GM18873 (cell line): ENCODE measurements around the gene DEAF1.

ENCODE experiments used
- ATAC-seq: cut with Tn5 transposase; IDR thresholded peaks from one replicate; pipeline ENCODE4 v1.9.1; 2021; ENCODE audit warnings: mild to moderate bottlenecking, moderate library complexity, moderate number of reproducible peaks; ENCODE audit not compliant: unreplicated experiment, low FRiP score

DEAF1 gene

DNA sequence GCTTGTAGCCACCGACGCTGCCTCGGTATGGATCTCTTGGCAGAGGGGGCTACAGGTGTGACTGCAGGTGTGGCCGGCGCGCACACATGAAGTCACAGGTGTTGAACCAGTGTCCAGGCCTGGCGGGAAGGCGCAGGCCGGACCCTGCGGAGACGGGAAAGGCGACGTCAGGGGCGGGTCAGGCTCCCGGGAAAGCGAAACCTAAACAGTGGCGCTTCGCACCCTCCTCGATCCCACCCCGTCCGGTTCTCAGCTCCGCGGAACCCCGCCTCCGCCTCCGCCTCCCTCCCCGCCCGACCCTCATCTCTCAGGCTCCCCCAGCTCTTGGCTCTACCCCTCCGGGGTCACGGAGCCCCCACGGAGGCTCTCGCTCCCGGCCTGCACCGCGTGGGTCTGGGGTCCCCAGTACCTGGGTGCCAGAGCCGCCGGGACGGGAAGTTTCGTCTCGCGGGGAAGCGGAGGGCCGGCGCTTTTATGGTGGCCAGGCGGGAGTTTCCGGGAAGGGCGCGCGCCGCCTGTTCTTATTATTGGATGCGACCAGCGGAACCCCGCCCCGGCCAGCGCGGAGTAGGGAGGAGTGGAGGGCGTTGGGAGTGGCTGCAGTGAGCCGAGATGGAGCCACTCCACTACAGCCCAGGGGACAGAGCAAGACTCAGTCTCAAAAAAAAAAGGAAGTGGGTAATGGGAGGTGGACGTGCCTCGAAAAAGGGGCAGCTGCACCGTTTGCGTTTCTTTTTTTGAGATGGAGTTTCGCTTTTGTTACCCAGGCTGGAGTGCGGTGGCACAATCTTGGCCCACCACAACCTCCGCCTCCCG lies 79.3 kb downstream of the DEAF1 start, which contains the start of gene IRF7:
IRF7 (minus strand) TSS at position 447 of the 816 bp plus-strand sequence. CDS start 586 bp downstream, outside the sequence.
- ATAC-seq: peak; percentile 62

- peak; percentile 9 for ATAC-seq
These were observed 80.2 kb downstream of the DEAF1 start for GRCh38 chr11:614623-615503.

GRCh38 chr11:614021-614622 lies 80.9 kb downstream of the DEAF1 start:
- ATAC-seq: no peak

DNA sequence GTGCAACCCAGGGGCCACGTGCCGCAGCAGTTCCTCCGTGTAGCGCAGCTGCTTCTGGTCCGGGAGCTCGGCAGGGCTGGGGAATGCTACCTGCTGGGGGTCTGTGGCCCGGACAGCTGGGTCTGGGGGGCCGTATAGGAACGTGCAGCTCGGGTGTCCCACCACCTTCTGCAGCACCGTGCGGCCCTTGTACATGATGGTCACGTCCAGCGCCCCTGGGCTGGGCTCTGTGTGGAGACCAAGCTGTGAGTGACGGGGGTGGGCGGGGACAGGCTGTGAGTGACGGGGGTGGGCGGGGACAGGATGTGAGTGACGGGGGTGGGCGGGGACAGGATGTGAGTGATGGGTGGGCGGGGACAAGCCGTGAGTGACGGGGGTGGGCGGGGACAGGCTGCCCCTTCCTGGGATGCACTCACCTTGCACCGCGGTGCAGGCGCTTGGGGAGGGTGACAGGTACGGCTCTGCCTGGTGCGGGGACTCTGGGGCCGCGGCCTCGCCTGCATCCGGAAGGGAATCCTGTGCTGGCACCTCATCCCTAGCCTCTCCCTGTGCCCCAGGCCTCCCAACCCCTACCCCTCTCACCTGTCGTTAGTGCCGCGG lies 81.6 kb downstream of the DEAF1 start:
- ATAC-seq: no peak

DNA sequence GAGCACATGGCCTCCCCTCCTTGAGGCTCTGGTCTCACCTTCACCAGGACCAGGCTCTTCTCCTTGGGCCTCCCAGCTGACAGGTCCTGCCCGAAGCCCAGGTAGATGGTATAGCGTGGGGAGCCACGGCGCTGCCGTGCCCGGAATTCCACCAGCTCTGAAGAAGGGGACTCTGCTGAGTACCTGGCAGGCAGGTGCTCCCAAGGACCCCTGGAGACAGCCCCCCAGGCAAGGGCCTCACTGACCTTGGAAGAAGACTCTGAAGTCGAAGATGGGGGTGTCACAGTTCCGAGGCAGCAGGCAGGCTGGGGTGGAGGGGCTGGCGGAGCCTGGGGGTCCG lies 82.1 kb downstream of the DEAF1 start:
- no peak for ATAC-seq

DNA sequence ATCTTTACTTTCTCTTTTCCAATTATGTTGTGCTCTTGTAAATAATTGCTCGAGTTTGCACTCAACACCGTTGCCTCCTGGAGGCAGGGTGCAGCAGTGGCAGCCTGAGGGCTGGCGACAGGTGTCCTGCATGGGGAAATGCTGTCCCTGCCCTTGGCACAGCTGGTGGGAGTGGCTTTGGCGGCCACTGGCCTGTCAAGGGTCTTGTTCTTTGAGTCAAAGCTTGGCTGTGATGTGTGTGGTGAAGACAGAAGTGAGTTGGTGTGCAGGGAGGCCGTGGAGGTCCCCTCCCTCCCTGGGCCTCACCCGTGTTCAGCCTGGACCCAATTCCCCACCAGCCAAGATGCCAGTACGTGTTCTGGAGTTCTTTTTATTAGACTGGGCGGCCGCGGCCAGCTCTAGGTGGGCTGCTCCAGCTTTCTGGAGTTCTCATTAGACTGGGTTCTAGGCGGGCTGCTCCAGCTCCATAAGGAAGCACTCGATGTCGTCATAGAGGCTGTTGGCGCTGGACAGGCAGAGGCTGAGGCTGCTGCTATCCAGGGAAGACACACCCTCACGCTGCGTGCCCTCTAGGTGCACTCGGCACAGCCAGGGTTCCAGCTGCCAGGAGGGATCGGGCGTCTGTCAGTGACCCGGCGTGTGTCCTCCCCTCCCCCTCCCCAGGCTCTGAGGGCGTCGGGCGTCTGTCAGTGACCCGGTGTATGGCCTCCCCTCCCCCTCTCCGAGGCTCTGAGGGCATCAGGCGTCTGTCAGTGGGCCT lies 82.6 kb downstream of the DEAF1 start:
- no peak for ATAC-seq

GRCh38 chr11:611001-611996 lies 83.7 kb downstream of the DEAF1 start:
- ATAC-seq: no peak

- no peak for ATAC-seq
These were observed 84.7 kb downstream of the DEAF1 start for GRCh38 chr11:610146-610801.

DNA sequence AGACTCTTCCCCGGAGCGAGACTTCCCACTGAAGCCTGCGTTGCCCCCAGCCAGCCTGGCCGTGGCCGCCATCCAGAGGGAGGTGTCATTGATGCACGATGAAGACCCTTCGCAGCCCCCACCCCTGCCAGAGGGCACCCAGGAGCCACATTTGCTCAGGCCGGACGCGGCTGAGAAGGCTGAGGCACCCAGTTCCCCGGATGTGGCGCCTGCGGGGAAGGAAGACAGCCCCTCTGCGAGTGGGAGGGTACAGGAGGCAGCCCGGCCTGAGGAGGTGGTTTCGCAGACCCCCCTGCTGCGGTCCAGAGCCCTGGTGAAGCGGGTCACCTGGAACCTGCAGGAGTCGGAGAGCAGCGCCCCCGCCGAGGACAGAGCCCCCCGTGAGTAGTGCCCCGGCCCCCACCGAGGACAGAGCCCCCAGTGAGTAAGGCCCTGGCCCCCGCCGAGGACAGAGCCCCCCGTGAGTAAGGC lies 85.6 kb downstream of the DEAF1 start:
- ATAC-seq: no peak

DNA sequence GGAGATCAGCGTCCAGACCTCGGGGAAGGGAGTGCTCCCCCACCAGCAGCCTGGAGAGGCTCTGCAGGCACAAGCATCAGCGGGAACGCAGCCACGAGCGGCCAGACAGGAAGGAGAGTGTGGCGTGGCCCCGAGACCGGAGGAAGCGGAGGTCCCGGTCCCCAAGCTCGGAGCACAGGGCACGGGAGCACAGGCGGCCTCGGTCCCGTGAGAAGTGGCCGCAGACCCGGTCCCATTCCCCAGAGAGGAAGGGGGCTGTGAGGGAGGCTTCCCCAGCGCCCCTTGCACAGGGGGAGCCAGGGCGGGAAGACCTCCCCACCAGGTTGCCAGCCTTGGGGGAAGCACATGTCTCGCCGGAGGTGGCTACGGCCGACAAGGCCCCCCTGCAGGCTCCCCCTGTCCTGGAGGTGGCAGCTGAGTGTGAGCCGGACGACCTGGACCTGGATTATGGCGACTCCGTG lies 86.2 kb downstream of the DEAF1 start:
- ATAC-seq: no peak

- no peak for ATAC-seq
These were observed 86.9 kb downstream of the DEAF1 start for GRCh38 chr11:607971-608659.

- no peak for ATAC-seq
These were observed 87.8 kb downstream of the DEAF1 start for GRCh38 chr11:607020-607780.

- no peak for ATAC-seq
These were observed 88.8 kb downstream of the DEAF1 start for GRCh38 chr11:606245-606644.

DNA sequence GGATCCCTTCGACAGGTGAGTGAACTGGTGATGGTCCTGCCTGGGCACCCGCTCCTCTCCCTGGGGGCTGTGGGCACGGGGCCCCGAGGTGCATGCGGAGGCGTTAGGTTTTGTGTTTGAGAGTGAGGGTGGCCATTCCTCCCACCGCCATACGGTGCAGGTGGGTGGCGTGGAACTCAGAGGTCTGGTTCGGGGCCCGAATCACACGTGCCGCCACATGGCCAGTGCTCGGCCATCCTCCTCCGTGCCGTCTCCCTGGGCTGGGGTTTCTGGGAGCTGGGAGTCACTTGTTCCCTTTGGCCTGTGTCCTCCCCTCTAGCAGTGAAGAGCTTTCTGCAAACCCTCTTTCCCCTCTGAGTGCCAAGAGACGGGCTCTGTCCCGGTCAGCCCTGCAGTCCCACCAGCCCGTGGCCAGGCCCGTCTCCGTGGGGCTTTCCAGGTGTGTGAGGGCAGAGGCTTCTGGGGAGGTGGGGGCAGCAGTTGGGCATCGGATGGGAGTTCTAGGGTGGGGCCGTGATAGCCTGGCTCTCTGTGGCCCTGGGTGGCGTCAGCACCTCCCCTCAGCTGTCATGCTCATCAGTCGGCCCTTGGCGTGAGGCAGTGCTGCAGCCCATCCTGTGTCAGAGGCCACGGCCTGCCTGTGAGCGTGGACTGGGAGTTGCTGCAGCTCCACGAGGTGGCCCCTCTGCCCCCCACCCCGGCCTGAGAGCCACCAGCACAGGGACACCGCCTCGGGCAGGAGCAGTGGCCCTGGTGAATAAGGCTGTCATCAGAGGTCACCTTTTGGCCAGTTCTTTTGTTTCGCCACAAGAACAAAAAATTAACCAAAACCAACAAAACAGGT lies 89.5 kb downstream of the DEAF1 start:
- no peak for ATAC-seq

DNA sequence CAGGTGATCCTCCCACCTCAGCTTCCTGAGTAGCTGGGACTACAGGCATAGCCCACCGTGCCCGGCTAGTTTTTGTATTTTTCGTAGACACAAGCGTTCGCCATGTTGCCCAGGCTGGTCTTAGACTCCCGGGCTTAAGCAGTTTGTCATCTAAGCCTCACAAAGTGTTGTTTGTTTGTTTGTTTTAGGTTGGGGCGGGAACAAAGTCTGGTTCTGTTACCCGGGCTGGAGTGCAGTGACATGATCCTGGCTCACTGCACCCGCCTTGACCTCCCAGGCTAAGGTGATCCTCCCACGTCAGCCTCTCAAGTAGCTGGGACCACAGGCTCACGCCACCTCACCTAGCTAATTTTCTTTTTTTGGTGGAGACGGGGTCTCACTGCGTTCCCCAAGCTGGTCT lies 91.9 kb downstream of the DEAF1 start:
- ATAC-seq: no peak
